Endodermal cell (in vitro differentiated cells): ENCODE data around the gene ERG. TPM values are rescaled to one million over a fixed set of nuclear protein-coding genes. Genes with fewer than 3 reads are reported as not detected.
A peak's percentile ranks its signal among the peaks of the same experiment; 100 is the strongest.

ENCODE experiments used
- DNase-seq: peaks from one replicate; pipeline ENCODE4 v3.0.0-alpha.2; 2017
- H3K27ac ChIP-seq: 2 replicates; pipeline ENCODE4 v1.5.1; 2013; ENCODE audit warnings: mild to moderate bottlenecking, low read depth, low read length, moderate library complexity
- H3K27me3 ChIP-seq: 2 replicates; pipeline ENCODE4 v1.6.1; 2013; ENCODE audit warnings: mild to moderate bottlenecking, low read length, moderate library complexity; ENCODE audit not compliant: insufficient read depth, control insufficient read depth, poor library complexity, severe bottlenecking
- H3K36me3 ChIP-seq: 2 replicates; pipeline ENCODE4 v1.7.0; 2013; ENCODE audit warnings: mild to moderate bottlenecking, low read length, moderate library complexity; ENCODE audit not compliant: control insufficient read depth, insufficient read depth
- H3K4me1 ChIP-seq: one replicate; pipeline ENCODE4 v1.7.0; 2013; ENCODE audit warnings: low read length; ENCODE audit not compliant: control insufficient read depth, insufficient read depth
- H3K4me3 ChIP-seq: 2 replicates; pipeline ENCODE4 v1.5.1; 2013; ENCODE audit warnings: mild to moderate bottlenecking, low read length, moderate library complexity
- H3K9ac ChIP-seq: 2 replicates; pipeline ENCODE4 v1.6.1; 2013; ENCODE audit warnings: mild to moderate bottlenecking, low read length, moderate library complexity; ENCODE audit not compliant: poor library complexity, severe bottlenecking; ENCODE audit errors: extremely low read depth
- H3K9me3 ChIP-seq: 2 replicates; pipeline ENCODE4 v1.6.1; 2013; ENCODE audit warnings: mild to moderate bottlenecking, low read length, moderate library complexity; ENCODE audit not compliant: control insufficient read depth
- H3K27ac Mint-ChIP-seq: 2 replicates; pipeline ENCODE4 v1.8.0; 2020; ENCODE audit warnings: mixed read lengths
- H3K27me3 Mint-ChIP-seq: 2 replicates; pipeline ENCODE4 v1.8.0; 2021; ENCODE audit warnings: mild to moderate bottlenecking, mixed read lengths; ENCODE audit not compliant: insufficient read depth
- H3K36me3 Mint-ChIP-seq: 2 replicates; pipeline ENCODE4 v1.8.0; 2020; ENCODE audit warnings: low read depth, mixed read lengths
- H3K4me1 Mint-ChIP-seq: 2 replicates; pipeline ENCODE4 v1.8.0; 2020; ENCODE audit warnings: mixed read lengths
- H3K4me3 Mint-ChIP-seq: 2 replicates; pipeline ENCODE4 v1.8.0; 2020; ENCODE audit warnings: mild to moderate bottlenecking, moderate library complexity, mixed read lengths
- H3K9me3 Mint-ChIP-seq: 2 replicates; pipeline ENCODE4 v1.8.0; 2020; ENCODE audit warnings: mild to moderate bottlenecking, mixed read lengths
- WGBS, 2 experiments: methylation state at CpG; one replicate each; pipeline versions ENCODE4 v1.1.5 to v1.1.7; 2013; ENCODE audit warnings: missing lambda C conversion rate in 2 of 2, mixed read lengths in 1 of 2; ENCODE audit not compliant: insufficient coverage in 1 of 2, insufficient read length in 1 of 2; 5-methylcytosine and 5-hydroxymethylcytosine counted together
- total RNA-seq, 2 donors: library from RNA; stranded (reverse); fragmentation: NEBNext Ultra II Directional in 1 of 2; extraction: Animal tissue kit (Norgen Biotek cat#: 25700) in 1 of 2; gene quantifications; 2 replicates in 1 of 2; 3 replicates in 1 of 2; pipeline ENCODE4 v1.2.1, GENCODE V29; 2021
- TF ChIP-seq, protein P1 (sequence below): fragments of 200-600 bp; sonication (generic); conservative IDR thresholded peaks from 2 replicates; pipeline ENCODE4 v1.5.0; 2021; ENCODE audit warnings: antibody characterized with exemption, mild to moderate bottlenecking

Gene ERG
- total RNA-seq, 2 donors from 2014 or later, result not detected

DNA sequence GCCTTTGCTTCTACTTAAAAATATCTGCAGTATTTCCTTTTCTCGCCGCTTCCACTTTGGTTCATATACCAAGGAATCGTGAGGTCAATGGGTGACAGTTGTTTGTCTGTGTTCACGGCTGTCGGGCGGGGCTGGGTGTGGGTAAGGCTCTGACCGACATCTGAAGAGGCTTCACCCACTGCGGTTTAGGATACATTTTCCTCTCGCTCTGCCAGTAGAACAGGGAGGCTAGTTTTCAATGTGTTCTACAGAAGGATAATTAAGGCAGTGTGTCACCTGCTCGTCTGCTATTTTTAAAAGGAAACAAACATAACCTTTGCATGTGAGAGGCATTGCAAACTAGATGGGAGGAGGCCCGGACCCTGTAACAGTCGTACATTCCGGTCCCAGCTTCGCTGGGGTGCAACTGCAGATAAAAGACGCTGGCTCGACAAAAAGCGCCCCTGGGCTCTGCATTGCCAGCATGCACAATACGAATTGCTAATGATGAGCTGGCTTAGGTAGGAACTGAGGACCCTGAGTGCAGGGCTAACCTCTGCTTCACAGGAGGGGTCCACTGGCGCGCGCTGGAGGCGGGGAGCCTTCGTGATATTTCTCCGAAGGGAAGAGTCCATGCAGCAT lies 8.5 kb upstream of the ERG start:
- peaks cover 3% of the 10 kb centered on the region for H3K4me1 Mint-ChIP-seq

DNA sequence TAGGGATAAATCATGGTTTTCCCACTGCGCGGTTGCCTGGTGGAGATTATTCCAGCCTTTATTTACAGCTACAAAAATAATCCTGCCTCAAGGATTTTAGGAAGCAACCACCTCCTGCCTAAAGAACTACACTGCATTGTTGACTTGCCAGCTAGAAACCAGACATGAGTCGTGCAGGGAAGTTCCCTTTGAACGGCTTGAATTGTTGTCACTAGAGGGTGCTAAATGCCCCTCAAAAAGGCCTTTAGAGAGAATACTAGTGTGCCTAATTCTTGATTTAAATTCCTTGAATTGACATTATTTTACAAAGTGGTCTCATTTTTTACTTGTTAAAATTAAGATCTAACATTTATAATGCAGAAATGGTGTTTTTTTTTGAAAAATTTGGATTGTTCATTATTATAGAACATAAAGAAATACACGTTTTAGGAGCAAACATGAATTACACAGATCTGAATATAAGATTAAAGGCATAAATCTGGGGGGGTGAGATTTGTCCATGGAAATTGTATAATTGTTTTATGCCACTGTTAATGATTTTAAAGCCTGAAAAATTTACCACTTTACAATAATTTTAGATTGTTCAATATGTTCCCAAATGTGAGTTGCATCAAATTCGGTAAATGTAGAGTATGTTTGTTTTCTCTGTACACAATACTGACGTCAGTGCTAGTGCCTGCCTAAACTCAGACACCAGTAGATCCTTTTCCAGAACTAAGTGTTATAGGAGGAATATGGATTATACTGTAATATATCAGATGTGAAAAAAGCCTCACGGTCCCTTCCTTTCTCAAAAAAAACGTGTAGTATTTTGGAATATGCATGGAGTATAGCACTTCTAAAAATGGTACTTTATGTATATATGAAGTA lies 7.6 kb upstream of the ERG start:
- no peak overlapping the region for H3K4me3 ChIP-seq
- H3K9me3 ChIP-seq, result no peaks in the 10 kb centered on the region
- H3K27ac ChIP-seq, result no peak overlapping the region
- H3K36me3 ChIP-seq, result no peaks in the 10 kb centered on the region
- H3K9ac ChIP-seq, result no peak overlapping the region
- Mint-ChIP-seq H3K9me3 (no peaks in the 10 kb centered on the region), H3K27ac (no peak overlapping the region), H3K4me1 (peaks cover 3% of the 10 kb centered on the region), H3K4me3 (no peak overlapping the region), H3K27me3 (no peaks in the 10 kb centered on the region), H3K36me3 (no peaks in the 10 kb centered on the region)
- peak; percentile 68 for DNase-seq
- no peaks in the 10 kb centered on the region for H3K27me3 ChIP-seq
- no peaks in the 10 kb centered on the region for H3K4me1 ChIP-seq
- TF ChIP-seq, protein P1, sequence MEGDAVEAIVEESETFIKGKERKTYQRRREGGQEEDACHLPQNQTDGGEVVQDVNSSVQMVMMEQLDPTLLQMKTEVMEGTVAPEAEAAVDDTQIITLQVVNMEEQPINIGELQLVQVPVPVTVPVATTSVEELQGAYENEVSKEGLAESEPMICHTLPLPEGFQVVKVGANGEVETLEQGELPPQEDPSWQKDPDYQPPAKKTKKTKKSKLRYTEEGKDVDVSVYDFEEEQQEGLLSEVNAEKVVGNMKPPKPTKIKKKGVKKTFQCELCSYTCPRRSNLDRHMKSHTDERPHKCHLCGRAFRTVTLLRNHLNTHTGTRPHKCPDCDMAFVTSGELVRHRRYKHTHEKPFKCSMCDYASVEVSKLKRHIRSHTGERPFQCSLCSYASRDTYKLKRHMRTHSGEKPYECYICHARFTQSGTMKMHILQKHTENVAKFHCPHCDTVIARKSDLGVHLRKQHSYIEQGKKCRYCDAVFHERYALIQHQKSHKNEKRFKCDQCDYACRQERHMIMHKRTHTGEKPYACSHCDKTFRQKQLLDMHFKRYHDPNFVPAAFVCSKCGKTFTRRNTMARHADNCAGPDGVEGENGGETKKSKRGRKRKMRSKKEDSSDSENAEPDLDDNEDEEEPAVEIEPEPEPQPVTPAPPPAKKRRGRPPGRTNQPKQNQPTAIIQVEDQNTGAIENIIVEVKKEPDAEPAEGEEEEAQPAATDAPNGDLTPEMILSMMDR, result peak; percentile 90
- 15 to 50% methylated on average over 4 to 7 of the region's 9 CpGs for WGBS, 2 experiments

More for the DNA sequence above, 8.5 kb upstream of the ERG start:
- TF ChIP-seq, protein P1, result no peak
- Mint-ChIP-seq H3K9me3 (no peaks in the 10 kb centered on the region), H3K4me3 (no peak overlapping the region), H3K27ac (no peak overlapping the region), H3K36me3 (no peaks in the 10 kb centered on the region), H3K27me3 (no peaks in the 10 kb centered on the region)
- 63 to 65% methylated on average over 20 to 24 of the region's 24 CpGs for WGBS, 2 experiments
- H3K27me3 ChIP-seq, result no peaks in the 10 kb centered on the region
- DNase-seq, result no peak
- H3K36me3 ChIP-seq, result no peaks in the 10 kb centered on the region
- no peak overlapping the region for H3K27ac ChIP-seq
- H3K4me3 ChIP-seq, result no peak overlapping the region
- H3K9ac ChIP-seq, result no peak overlapping the region
- no peaks in the 10 kb centered on the region for H3K4me1 ChIP-seq
- H3K9me3 ChIP-seq, result no peaks in the 10 kb centered on the region

DNA sequence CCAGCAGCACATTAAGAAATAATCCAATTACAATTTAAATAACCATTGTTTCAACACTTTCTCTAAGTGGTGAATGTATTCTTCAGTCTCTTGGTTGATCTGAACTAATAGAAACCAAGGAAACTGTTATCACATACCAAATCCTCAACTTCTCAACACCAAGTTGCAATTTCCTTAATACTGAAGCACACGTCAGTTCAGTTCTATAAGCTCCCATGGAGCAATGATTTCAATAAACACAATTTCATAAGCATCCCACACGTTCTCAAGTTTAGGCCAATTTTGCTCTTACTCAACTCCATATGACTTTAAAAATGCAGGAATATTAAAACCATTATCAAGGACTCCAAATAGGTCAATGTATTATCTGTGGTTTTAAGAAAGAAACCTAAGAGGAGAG lies 5.8 kb upstream of the ERG start:
- no peak overlapping the region for H3K27ac Mint-ChIP-seq
- Histone ChIP-seq H3K9me3 (no peaks in the 10 kb centered on the region), H3K9ac (no peak overlapping the region), H3K4me1 (no peaks in the 10 kb centered on the region), H3K4me3 (no peak overlapping the region), H3K27ac (no peak overlapping the region), H3K27me3 (no peaks in the 10 kb centered on the region), H3K36me3 (no peaks in the 10 kb centered on the region)
- H3K36me3 Mint-ChIP-seq, result no peaks in the 10 kb centered on the region
- WGBS, 2 experiments, result 78 to 89% methylated on average over 1 to 2 of the region's 2 CpGs
- DNase-seq, result no peak
- H3K27me3 Mint-ChIP-seq, result no peaks in the 10 kb centered on the region
- TF ChIP-seq, protein P1, result no peak
- H3K9me3 Mint-ChIP-seq, result no peaks in the 10 kb centered on the region
- H3K4me3 Mint-ChIP-seq, result no peak overlapping the region
- H3K4me1 Mint-ChIP-seq, result peaks cover 3% of the 10 kb centered on the region
